NCI-H128 (cell line): ENCODE results near the gene ZNF234.
A peak's percentile ranks its signal among the peaks of the same experiment; 100 is the strongest.
"Not testable (repeated sequence)": the region's sequence is repeated elsewhere in the genome, so short reads cannot be mapped to it uniquely, and the experiment has no call there.

ENCODE experiments used
- DNase-seq: peaks from one replicate; lab custom pipeline; 2025; ENCODE audit not compliant: unreplicated experiment; lab: John Stamatoyannopoulos, UW

ZNF234 gene

DNA sequence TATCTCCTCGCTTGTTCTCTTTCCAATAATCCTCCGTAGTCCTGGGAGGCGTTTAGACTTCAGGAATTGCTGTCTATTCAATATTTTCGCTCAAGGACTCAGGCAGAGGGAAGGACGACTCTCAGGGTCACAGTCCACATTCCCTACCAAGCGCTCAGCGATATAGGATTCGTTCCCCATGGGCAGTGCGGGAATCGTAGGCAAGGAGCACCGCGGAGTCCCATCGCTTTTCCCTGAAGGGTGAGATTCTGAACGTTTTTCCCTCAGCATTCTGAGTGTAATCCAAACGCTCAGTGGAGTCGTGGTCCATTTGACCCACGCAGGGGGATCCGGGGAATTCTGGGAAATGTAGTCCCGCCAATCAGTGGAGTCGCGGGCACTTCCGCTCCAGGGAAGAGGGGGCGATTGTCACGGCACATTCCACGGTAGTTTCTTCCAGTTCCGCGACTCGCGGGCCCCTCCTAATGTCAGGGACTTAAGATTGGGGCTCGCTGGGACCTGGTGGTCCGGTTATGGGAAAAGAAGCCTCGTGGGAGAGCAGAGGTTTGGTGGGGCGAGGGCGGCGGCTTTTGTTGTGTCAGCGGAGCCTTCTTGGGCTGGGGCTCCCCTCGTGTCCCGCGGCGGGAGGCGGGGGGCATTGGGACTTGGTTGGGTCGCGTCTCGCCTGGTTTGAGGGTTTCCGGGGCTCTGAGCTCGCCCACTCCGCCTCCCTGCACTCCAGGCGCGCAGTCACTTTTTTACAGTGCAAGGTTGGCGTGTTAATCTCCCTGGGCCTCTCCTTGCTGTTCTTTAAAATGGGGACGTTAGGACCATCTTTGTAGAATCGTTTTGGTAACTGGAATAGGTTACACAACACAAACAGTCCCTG is at the start of gene ZNF234:
Gene ZNF234, plus strand, starts transcription at position 364 of the 868 bp plus-strand sequence. CDS start 3,079 bp downstream, outside the sequence.
- peak; percentile 16 for DNase-seq

DNA sequence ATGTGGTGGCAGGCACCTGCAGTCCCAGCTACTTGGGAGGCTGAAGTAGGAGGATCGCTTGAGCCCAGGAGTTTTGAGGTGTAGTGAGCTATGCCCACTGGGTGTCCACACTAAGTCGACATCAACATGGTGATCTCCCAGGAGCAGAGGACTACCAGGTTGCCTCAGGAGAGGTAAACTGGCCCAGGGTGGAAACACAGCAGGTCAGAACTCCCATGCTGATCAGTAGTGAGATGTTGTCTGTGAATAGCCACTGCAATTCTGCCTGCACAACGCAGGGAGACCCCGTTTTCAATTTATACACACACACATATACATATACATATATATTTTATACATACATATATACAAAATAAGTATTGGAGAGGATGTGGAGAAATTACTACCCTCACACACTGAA is 49.2 kb upstream of the ZNF234 start:
- DNase-seq: no peak

DNA sequence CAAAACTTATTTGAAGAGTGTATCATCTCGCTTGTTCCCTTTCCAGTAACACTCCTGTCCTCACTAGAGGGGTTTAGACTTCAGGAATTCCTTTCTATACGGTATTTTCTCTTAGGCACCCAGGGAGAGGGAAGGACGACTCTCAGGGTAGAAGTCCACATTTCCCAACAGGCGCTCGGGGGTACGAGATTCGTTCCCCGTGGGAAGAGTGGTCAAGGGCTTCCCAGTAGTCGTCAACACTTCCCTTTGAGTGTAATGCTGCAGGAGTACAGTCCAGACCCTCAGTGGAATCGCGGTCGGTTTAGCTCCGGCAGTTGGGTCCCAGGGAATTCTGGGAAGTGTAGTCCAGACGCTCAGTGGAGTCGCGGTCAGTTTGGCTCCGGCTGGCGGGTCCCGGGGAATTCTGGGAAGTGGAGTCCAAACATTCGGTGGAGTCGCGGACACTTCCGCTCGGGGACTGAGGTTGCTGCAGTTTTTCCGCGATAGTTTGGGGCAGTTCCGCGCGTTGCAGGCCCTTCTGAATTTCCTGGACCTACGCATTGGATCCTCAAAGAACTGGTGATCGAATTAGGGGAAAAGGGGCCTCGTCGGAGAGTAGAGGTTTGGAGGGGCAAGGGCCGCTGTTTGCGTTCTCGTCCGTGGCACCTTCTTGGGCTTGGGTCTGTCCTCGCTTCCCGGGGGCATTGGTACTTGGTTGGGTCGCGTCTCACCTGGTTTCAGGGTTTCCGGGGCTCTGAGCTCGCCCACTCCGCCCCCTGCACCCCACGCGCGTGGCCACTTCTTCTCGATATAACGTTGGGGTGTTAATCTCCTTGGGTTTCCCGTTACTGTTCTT is 47.2 kb upstream of the ZNF234 start, which contains the start of gene ZNF224:
Gene ZNF224, plus strand, starts transcription at position 431 of the 835 bp plus-strand sequence. CDS start 3,513 bp downstream, outside the sequence.
- DNase-seq: peak; percentile 80

DNA sequence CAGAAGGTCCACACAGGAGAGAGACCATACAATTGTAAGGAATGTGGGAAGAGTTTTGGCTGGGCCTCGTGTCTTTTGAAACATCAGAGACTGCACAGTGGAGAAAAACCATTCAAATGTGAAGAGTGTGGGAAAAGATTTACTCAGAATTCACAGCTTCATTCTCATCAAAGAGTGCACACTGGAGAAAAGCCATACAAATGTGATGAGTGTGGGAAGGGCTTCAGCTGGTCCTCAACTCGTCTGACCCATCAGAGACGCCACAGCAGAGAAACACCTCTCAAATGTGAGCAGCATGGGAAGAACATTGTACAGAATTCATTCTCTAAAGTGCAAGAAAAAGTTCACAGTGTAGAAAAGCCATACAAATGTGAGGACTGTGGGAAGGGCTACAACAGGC is 33.6 kb upstream of the ZNF234 start:
- DNase-seq: no peak

DNA sequence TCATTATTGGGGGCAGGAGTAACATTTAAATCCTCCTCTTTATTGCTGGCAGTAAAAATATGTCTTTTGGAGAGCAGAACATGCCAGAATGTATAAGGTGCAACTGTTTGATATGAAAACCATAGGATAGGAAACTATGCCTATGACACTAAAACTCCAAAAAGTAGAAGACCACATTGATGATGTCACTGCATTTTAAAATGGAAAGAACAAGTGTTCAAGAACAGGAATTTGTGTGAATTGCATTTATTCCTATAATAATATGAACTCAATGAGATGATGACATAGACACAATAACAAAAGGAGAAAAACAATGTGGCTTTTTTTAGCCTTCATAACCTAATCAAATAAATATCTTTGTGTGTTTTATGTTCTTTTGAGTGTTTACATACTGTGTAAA is 31.9 kb upstream of the ZNF234 start:
- DNase-seq: no peak

DNA sequence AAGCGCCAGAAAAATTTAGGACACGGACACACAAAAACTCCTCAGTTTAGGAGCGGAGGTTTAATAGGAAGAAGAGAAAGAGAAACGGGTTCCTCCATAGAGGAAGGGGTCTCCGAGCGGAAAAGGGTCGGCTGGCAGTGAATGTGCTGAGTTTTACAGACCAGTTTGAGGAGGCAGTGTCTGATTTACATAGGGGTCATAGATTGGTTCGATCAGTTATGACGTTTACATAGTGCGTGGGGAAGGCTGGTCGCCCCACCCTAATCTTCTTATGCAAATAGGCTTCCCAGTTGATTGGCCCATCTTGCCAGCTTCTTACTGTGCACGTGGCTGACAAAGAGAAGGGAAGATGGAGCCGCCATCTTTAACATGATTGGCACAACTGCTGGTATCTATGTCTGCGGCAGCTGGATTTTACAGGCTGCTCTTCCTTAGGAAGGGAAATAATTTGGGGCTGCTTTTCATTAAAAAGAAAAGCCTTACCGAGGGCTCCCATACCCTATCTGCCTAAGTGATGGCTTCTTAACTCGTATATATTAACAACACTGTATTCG is 29.4 kb upstream of the ZNF234 start:
- no peak for DNase-seq

DNA sequence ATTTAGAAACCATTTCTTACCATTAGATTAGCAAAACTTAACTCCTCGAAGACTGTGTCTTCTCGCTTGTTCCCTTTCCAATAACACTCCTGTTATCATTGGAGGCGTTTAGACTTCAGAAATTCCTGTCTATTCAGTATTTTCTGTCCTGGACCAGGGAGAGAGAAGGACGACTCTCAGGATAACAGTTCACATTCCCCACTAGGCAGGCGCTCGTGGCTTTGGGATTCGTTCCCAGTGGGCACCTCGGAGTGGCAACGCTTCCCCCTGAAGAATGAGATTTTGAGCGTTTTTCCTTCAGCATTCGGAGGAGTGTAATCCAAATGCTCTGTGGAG is 28.6 kb upstream of the ZNF234 start:
- no peak for DNase-seq

DNA sequence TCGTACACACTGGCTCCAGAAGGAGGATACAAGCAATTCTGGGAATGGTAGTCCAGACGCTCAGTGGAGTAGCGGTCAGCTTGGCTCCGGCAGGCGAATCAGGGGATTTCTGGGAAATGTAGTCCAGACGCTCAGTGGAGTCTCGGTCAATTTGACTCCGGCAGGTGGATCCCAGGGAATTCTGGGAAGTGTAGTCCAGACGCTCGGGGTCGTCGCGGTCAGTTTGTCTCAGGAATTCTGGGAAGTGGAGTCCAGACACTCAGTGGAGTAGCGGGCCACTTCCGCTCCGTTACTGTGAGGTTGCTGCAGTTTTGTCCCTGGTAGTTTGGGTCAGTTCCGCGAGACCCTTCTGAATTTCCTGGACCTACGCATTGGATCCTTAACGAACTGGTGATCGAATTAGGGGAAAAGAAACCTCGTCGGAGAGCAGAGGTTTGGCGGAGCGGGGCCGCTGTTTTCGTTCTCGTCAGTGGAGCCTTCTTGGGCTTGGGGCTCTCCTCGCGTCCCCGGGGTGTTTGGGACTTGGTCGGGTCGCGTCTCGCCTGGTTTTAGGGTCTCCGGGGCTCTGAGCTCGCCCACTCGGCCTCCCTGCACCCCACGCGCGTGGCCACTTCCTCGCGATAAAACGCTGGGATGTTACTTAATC is 28.1 kb upstream of the ZNF234 start, which contains the start of gene ZNF225:
Gene ZNF225, plus strand, starts transcription at position 262 of the 646 bp plus-strand sequence. CDS start 2,429 bp downstream, outside the sequence.
- peak; percentile 93 for DNase-seq

DNA sequence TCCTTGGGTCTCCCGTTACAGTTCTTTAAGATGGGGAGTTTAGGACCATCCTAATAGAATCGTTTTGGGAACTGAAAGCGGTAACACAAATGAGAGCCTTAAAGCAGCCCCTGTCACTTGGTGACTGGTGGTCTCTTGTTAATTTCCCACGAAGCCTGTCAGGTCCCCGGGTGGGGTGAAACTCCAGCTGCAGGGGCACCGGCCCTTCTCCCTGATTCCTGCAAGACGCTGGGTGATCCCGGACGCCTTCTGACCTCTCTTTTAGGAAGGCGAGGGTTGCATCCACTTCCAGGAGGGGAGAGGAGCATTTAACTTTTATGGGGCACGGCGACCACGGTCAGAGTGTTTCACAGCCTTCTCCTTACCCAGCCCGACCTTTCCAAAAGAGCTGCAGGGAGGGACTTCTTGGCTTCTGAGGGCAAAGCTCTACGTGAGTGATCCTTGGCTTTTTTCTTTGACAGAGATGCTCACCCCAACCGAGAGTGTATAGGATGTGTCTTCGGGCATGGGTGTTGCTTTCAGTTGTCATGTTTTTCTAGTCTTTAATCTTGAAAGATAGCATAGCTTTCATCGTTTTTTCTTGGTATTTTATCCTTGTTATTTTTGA is 27.5 kb upstream of the ZNF234 start:
- DNase-seq: no peak

DNA sequence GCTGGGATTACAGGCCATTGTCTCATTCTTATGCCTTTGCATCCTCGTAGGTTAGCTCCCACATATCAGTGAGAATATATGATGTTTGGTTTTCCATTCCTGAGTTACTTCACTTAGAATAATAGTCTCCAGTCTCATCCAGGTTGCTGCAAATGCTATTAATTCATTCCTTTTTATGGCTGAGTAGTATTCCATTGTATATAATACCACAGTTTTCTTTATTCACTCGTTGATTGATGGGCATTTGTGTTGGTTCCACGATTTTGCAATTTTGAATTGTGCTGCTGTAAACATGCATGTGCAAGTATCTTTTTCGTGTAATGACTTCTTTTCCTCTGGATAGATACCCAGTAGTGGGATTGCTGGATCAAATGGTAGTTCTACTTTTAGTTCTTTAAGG is 20.2 kb upstream of the ZNF234 start:
- not testable (repeated sequence) for DNase-seq

DNA sequence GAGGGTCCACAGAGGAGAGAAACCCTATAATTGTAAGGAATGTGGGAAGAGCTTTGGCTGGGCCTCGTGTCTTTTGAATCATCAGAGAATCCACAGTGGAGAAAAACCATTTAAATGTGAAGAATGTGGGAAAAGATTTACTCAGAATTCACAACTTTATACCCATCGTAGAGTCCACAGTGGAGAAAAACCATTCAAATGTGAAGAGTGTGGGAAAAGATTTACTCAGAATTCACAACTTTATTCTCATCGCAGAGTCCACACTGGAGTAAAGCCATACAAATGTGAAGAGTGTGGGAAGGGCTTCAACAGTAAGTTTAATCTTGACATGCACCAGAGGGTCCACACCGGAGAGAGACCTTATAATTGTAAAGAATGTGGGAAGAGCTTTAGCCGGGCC is 9.4 kb upstream of the ZNF234 start:
- DNase-seq: no peak

DNA sequence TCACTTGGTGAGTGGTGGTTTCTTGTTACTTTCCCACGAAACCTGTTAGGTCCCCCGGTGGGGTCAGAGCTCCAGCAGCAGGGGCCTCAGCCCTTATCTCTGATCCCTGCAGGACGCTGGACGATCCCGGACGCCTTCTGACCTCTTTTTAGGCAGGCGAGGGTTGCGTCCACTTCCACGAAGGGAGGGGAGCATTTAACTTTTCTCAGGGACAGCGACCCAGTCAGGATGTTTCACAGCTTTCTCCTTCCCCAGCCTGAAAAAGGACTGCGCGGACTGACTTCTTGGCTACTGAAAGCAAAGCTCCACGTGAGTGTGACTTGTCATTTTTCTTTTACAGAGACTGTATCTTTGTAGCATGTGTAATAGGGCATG is 692 bp downstream of the ZNF234 start:
- no peak for DNase-seq

DNA sequence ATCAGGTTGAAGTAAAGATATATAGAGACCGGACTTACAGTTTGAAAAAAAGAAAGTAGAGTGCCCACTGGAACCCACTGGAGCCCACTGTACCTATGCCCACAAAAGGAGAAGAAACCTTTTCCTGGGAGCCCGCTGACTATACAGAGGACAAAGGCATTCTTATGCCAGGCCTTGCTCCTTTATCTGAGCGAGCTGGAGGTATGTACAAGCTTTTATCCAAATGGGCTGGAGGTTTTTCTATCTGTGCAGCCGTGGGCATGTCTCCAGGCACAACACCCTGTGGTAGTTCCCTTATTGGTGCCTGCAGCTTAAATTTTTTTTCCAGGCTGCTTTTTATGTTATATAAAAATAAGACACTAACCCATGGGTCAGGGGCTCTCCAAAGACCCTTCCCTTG is 8.4 kb downstream of the ZNF234 start:
- no peak for DNase-seq

DNA sequence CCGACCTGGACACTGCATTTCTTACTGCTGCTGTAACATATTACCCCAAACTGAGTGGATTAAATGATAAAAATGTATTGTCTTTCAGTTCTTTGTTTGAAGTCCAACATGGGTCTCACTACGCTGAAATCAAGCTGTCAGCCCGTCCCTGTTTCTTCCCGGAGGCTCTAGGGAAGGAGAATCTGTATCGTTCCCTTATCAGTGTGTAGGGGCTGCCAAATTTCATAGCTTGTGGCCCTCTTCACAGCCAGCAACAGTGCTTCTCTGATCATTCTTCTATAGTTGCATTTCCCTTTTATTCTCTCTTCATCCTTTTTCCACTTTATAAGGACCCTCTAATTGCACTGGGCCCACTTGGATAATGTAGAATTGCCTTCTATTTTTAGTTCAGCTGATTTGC is 10.1 kb downstream of the ZNF234 start:
- DNase-seq: no peak

DNA sequence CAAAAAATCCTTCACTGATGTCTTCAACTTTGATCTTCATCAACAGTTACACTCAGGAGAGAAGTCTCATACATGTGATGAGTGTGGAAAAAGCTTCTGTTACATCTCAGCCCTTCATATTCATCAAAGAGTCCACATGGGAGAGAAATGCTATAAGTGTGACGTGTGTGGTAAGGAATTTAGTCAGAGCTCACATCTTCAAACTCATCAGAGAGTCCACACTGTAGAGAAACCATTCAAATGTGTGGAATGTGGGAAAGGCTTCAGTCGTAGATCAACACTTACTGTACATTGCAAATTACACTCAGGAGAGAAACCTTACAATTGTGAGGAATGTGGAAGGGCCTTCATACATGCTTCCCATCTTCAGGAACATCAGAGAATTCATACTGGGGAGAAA is 15.1 kb downstream of the ZNF234 start:
- DNase-seq: no peak

DNA sequence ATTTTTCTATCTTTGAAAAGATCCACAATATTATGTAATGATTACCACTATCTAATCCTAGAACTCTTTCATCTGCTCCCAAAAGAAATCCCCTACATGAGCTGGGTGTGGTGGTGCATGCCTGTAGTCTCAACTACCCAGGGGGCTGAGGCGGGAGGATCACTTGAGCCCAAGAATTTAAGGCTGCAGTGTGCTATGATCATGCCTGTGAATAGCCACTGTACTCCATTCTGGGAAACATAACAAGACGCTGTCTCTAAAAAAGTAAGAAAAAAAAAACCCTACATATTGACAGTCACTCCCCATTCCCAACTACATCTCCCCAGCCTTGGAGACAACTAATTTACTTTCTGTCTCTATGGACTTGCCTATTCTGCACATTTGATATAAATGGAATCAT is 22.4 kb downstream of the ZNF234 start:
- DNase-seq: no peak

DNA sequence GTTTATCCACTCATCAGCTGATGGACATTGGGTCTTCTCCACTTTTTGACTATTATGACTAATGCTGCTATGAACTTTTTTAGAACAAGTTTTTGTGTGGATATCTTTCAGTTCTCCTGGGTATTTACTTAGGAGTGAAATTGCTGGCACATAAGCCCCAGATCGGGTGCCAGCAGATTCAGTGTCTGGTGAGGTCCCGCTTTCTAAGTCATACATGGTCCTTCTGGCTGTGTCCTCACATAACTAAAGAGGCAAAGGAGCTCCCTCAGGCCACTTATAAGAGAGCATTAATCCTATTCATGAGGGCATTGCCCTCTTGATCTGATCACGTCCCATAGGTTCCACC is 22.9 kb downstream of the ZNF234 start:
- DNase-seq: no peak

DNA sequence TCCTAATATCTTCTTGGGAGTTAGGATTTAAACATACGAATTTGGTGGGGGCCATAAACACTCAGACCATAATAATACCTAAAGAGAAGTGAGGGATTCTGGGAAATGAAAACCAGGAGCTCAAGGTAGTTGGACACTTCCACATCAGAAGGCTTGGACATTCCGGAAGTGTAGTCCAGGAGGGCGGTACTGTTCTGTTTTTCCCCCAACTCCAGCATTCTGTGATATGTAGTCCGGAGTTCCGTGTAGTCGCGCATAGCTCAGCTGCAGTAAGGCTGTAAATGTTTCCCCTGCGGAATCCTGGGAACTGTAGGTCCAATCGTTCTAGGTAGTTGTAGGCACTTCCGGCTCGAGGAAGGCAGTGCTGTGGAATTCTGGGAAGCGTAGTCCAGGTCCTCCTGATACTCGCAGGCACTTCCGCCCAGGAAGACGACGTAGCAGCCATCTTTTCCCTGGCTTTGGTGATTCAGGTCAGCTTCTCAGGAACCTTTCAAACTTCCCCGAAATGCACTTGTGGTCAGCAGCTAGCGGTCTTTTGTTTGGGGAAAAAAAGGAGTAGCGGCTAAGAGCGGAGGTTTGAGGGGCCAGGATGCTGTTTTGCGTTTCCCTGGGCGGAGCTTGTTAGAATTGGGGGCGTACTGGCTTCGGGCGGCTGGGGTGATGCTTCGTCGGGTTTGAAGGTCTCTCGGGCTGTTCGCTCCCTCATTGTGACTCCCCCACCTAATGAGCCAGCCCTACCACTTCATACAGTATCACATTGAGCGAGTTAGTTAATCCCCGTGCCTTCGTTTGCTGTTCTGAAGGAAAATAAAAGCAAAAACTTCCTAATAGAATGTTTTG is 23.5 kb downstream of the ZNF234 start, which contains the start of gene ZNF226:
Gene ZNF226, plus strand, starts transcription at position 428 of the 840 bp plus-strand sequence. CDS start 4,981 bp downstream, outside the sequence.
- peak; percentile 71 for DNase-seq

DNA sequence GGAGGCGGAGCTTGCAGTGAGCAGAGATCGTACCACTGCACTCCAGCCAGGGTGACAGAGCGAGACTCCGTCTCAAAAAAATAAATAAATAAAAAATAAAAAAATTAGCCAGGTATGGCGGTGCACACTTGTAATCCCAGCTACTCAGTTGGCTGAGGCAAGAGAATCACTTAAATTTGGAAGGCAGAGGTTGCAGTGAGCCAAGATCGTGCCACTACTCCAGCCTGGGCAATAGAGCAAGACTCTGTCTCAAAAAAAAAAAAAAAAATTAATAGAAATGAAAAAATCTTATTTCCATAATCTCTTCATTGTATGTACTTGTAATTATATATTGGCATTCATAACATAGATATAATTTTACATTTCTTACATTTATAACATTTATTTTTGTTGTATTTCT is 29.3 kb downstream of the ZNF234 start:
- not testable (repeated sequence) for DNase-seq

DNA sequence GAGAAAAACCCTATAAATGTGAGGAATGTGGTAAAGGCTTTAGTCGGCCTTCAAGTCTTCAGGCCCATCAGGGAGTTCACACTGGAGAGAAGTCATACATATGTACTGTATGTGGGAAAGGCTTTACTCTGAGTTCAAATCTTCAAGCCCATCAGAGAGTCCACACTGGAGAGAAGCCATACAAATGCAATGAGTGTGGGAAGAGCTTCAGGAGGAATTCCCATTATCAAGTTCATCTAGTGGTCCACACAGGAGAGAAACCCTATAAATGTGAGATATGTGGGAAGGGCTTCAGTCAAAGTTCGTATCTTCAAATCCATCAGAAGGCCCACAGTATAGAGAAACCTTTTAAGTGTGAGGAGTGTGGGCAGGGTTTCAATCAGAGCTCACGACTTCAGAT is 35.2 kb downstream of the ZNF234 start:
- no peak for DNase-seq
